ENCODE data around the gene C1QB.

DNA sequence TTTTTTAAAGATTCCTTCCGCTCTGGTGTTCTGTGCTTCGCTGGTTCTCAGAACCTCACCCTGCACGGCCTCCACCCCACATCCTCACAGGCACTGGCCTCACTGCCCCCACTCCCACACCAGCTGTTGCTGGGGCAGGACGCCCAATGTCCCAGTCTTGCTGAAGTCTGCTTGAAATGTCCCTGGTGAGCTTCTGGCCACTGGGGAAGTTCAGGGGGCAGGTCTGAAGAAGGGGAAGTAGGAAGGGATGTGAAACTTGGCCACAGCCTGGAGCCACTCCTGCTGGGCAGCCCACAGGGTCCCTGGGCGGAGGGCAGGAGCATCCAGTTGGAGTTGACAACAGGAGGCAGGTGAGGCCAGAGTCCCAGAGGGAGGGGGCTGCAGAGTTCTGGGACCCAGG is 16.7 kb upstream of the C1QB start, which contains the start of gene C1QA:
- no peak for TF ChIP-seq EZH2 (IDR thresholded peaks at IDR 0.05)
- no peak for TF ChIP-seq POLR2AphosphoS5 (IDR thresholded peaks at IDR 0.05; ENCODE audit: borderline replicate concordance, low read depth, low read length)

All from SK-N-MC (cell line).